Activated CD8-positive, alpha-beta memory T cell treated with anti-CD3 and anti-CD28 coated beads, Interleukin-2, amount 10 ng/mL, durations not matched to agents 7 days and 5 days (primary cell): Measurements from ENCODE around the gene ALDOC. TPM values are rescaled to one million over a fixed set of nuclear protein-coding genes. Genes with fewer than 3 reads are reported as not detected.

Source experiments
- ATAC-seq: fragments of 150-1000 bp; cut with Tn5 transposase; one replicate; pipeline ENCODE4 v1.10.0; 2021; ENCODE audit warnings: moderate library complexity
- CTCF ChIA-PET: fragments of 350-600 bp; sonication (Branson Sonifier 250); formaldehyde crosslinking; loops from one replicate; lab custom pipeline; 2021; ENCODE audit warnings: antibody characterized with exemption; lab: Charles Lee
- DNase-seq: peaks from one replicate; pipeline ENCODE4 v3.0.0-alpha.2; 2020
- H3K27ac Mint-ChIP-seq: one replicate; pipeline ENCODE4 v1.8.0; 2021; ENCODE audit warnings: mild to moderate bottlenecking, mixed read lengths
- H3K27me3 Mint-ChIP-seq: one replicate; pipeline ENCODE4 v1.8.0; 2021; ENCODE audit warnings: mixed read lengths
- H3K36me3 Mint-ChIP-seq: one replicate; pipeline ENCODE4 v1.8.0; 2021; ENCODE audit warnings: mild to moderate bottlenecking, mixed read lengths
- H3K4me1 Mint-ChIP-seq: one replicate; pipeline ENCODE4 v1.8.0; 2021; ENCODE audit warnings: mixed read lengths
- H3K4me3 Mint-ChIP-seq: one replicate; pipeline ENCODE4 v1.8.0; 2021; ENCODE audit warnings: mild to moderate bottlenecking, moderate library complexity, mixed read lengths
- H3K9me3 Mint-ChIP-seq: one replicate; pipeline ENCODE4 v1.8.0; 2022; ENCODE audit warnings: low read depth, mixed read lengths
- total RNA-seq, 2 experiments: library from RNA; stranded (reverse); gene quantifications; one replicate each; pipeline ENCODE4 v1.2.3, GENCODE V29; 2021

The ALDOC gene
- total RNA-seq, 2 experiments from 2014 or later = 36.9 to 52.0 TPM

DNA sequence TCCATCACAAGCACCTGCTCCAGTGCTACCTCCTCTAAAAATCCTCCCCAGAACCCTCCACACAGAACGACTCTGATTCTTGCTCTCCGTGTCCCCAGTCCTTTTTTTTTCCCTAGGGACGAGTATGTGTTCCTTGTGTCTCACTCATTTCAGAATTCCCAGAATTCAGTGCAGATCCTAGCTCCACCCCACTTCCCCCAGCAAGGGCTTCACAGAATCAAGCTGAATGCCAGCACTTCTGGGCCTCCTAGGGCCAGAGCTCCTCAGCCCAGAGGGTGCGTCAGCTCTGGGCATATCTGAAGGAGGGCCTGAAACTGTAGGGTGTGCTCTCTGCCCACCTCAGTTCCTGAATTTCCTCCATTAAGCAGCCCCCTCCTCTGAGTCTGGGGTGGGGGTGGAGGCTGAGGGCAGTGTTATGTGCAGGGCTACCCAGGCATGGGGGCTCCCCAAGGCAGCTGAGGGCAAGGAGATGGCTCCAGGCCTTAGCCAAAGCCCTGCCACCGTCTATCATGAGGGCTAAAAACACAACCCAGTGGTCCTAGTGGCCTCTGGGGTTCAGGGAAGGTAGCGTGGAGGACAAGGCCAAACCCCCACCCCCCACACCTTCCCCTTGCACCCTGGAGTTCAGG lies 30.8 kb downstream of the ALDOC start:
- H3K27ac Mint-ChIP-seq = no peak overlapping the region
- CTCF ChIA-PET = interaction anchor here (1.8 to 3.9 kb wide), 4 partner anchors 9 to 52 kb away, joined by 4 to 19 read pairs (median 6); no protein-coding TSS in a partner anchor
- H3K4me1 Mint-ChIP-seq = peaks cover 29% of the 10 kb centered on the region
- H3K27me3 Mint-ChIP-seq = no peaks in the 10 kb centered on the region
- H3K36me3 Mint-ChIP-seq = peaks cover 3% of the 10 kb centered on the region
- H3K4me3 Mint-ChIP-seq = no peak overlapping the region
- ATAC-seq (no peak), DNase-seq (no peak)
- H3K9me3 Mint-ChIP-seq = no peaks in the 10 kb centered on the region

DNA sequence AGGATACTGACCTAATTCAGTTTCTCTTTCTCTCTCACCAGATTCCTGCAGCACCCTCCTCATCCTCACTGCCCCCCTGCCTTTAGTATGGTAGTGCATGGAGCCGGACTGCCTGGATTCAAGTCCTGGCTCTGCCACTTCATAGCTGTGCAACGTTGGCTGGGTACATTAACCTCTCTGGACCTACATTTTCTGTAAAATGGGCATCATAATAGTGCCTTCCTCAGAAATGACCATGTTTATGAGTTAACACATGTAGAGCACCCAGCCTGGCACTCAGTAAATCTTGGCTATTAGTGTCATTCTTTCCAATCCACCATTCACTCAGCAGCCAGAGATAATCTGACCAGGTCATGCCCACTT lies 31.6 kb downstream of the ALDOC start:
- Mint-ChIP-seq H3K4me1 (peaks cover 21% of the 10 kb centered on the region), H3K27me3 (no peaks in the 10 kb centered on the region), H3K27ac (no peak overlapping the region), H3K9me3 (no peaks in the 10 kb centered on the region), H3K4me3 (no peak overlapping the region), H3K36me3 (peaks cover 3% of the 10 kb centered on the region)
- ATAC-seq = no peak
- DNase-seq = no peak
- CTCF ChIA-PET = no interaction called here

DNA sequence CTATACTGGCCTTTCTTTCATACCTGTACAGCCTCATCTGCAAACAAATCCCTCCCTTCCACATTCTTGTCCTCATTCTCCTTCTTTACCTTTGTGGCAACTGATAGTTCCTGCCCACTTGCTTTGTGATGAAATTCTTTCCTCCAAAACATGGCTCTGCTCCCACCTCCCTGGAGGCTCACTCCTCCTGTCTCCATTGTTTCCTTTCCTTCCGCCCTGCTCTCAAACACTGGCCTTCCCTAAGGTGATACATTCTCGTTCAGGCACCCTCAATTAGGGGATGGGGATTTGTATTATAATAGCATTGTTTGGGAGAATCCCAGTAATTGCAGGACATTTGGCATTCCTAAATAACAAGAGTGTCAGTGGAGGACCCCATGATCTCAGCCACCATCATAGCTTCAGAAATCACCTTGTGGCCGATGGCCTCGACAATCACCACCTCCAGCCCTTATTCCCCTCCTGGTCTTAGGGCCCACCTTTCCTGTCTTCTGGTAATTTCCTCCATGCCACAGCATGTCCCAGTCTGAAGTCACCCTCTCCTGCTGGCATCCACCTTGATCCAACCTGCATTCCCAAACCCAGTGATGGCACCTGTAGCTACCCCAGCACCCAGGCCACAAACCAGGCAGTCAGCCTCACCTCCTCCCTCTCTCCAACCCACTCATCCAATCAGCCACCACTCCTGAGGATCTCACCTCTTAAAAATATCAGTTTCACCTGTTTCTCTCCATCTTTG lies 32.1 kb downstream of the ALDOC start:
- ATAC-seq = no peak
- Mint-ChIP-seq H3K9me3 (no peaks in the 10 kb centered on the region), H3K27me3 (no peaks in the 10 kb centered on the region), H3K4me1 (peaks cover 16% of the 10 kb centered on the region), H3K27ac (no peak overlapping the region), H3K4me3 (no peak overlapping the region), H3K36me3 (peaks cover 3% of the 10 kb centered on the region)
- CTCF ChIA-PET = no interaction called here
- no peak for DNase-seq

DNA sequence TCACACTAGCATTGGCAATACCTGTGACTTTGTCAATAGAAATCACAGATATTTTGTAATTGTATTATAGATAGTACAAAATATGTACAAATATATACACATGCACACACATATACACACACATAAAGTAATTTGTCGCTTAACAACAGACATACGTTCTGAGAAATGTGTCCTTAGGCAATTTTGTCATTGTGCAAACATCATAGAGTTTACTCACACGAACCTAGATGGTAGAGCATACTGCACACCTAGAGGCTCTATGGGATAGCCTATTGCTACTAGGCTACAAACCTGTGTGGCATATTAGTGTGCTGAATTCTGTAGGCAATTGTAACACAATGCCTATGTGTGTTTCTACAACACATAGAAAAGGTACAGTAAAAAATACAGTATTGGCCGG lies 35.3 kb downstream of the ALDOC start:
- H3K4me3 Mint-ChIP-seq = no peak overlapping the region
- CTCF ChIA-PET = interaction anchor here (0.6 to 2.5 kb wide), 12 partner anchors 8 to 239 kb away, joined by 3 to 24 read pairs (median 3); partner anchors contain the start of genes ALDOC and TNFAIP1
- no peak for DNase-seq
- no peaks in the 10 kb centered on the region for H3K4me1 Mint-ChIP-seq
- no peak overlapping the region for H3K27ac Mint-ChIP-seq
- no peaks in the 10 kb centered on the region for H3K36me3 Mint-ChIP-seq
- no peaks in the 10 kb centered on the region for H3K27me3 Mint-ChIP-seq
- no peak for ATAC-seq
- H3K9me3 Mint-ChIP-seq = no peaks in the 10 kb centered on the region

DNA sequence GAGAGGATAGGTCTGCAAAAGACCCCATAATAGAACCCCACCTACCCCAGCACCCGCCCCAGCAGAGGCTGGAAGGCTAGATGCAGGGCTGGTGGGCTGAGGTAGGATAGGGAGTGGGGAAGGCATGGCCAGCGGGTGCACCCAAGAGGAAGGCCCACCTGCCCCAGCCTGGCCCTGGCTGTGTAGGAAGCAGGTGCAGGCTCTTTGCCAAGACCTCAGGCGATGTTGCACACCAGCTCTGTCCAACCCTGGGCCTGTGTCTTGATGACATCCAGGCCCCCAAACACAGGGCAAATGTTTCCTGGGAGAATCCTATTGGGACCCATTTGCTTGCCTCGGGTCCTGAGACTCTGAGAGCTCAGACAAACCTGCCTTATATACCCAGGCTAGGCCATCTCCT lies 36.5 kb downstream of the ALDOC start:
- H3K27me3 Mint-ChIP-seq = no peaks in the 10 kb centered on the region
- no peak overlapping the region for H3K27ac Mint-ChIP-seq
- no peaks in the 10 kb centered on the region for H3K4me1 Mint-ChIP-seq
- no peaks in the 10 kb centered on the region for H3K9me3 Mint-ChIP-seq
- CTCF ChIA-PET = interaction anchor here (1.0 to 2.5 kb wide), 14 partner anchors 10 to 205 kb away, joined by 3 to 24 read pairs (median 3); partner anchors contain the start of genes ALDOC, PIGS and TNFAIP1
- DNase-seq (no peak), ATAC-seq (no peak)
- H3K36me3 Mint-ChIP-seq = no peaks in the 10 kb centered on the region
- H3K4me3 Mint-ChIP-seq = no peak overlapping the region

DNA sequence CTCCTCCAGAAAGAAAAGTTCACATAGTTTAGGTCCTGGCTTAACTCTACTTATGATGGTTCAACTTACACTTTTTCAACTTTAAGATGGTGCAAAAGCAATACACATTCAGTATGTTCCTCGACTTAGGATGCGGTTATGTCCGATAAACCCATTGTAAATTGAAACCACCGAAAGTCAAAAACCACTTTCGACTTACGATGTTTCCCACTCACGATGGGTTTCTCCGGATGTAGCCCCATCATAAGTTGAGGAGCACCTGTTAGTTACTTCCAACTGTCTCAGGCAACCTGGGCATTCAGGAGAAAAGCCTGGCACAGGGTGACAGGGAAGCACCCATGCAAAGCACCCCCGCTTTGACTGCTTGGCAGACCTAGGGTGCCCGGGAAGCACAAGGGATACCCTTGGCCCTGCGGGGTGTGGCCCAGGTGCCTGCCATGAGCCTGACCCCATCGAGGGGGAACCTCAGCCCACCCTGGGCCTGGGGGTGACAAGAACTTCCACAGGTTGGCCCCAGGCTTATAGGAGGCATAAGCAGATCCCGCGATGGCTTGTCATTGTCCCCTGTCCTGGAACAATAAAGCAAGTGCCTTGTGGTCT lies 38.3 kb downstream of the ALDOC start:
- no peaks in the 10 kb centered on the region for H3K27me3 Mint-ChIP-seq
- H3K9me3 Mint-ChIP-seq = no peaks in the 10 kb centered on the region
- ATAC-seq = no peak
- H3K4me1 Mint-ChIP-seq = no peaks in the 10 kb centered on the region
- CTCF ChIA-PET = interaction anchor here (1.4 to 3.7 kb wide), 3 partner anchors 10 to 70 kb away, joined by 5 to 19 read pairs (median 6); no protein-coding TSS in a partner anchor
- no peak overlapping the region for H3K4me3 Mint-ChIP-seq
- no peaks in the 10 kb centered on the region for H3K36me3 Mint-ChIP-seq
- no peak overlapping the region for H3K27ac Mint-ChIP-seq
- no peak for DNase-seq

DNA sequence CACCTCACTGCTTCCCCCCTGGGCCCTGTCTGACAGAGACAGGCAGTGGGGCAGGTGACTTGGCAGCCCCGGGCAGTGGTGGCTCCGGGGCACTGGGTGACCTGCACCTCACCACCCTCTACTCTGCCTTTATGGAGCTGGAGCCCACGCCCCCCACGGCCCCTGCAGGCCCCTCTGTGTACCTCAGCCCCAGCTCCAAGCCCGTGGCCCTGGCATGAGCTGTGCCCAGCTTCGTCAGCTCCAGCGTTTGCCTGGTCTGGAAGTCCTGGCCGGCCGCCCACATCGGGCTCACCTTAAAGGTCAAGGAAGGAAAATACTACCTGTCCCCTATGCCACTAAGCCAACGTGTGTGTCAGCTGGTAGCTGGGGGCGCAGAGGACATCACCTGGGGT lies 39.5 kb downstream of the ALDOC start:
- Mint-ChIP-seq H3K9me3 (no peaks in the 10 kb centered on the region), H3K4me3 (no peak overlapping the region), H3K4me1 (no peaks in the 10 kb centered on the region), H3K36me3 (no peaks in the 10 kb centered on the region), H3K27me3 (no peaks in the 10 kb centered on the region), H3K27ac (no peak overlapping the region)
- no peak for DNase-seq
- no peak for ATAC-seq
- CTCF ChIA-PET = interaction anchor here (1.4 to 3.7 kb wide), 4 partner anchors 11 to 69 kb away, joined by 4 to 19 read pairs (median 6); no protein-coding TSS in a partner anchor

DNA sequence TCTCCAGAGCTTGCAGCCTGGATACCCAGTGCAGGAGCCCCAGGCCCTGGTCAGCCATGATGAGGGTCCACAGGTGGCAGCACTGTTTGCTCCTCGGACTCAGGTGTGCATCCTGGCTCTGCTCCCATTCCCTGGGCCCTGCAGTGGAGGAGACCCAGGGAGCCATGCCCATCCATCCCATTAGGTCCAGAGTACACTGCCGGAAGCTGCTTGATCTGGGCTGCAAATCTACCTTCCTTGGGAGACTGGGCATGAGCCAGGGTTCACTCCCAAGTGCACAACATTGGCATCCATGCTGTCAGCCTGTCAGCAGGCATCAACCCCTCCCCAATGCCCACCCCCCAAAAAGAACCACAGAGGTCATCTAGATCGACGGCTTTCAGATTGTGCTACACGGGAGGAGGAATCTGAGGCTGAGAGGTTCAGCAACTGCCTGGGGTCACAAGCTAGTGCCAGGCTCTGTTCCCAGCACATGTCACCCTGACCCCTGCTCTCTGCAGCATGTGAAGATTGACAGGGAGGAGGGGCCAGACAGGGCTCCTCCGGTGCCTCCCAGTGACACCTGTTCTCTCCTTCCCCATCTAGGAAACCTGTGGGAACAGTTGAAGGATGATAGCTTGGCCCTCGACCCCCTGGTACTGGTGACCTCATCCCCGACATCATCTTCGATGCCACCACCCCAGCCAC lies 40.0 kb downstream of the ALDOC start:
- H3K27ac Mint-ChIP-seq = no peak overlapping the region
- ATAC-seq = no peak
- no peak overlapping the region for H3K4me3 Mint-ChIP-seq
- H3K36me3 Mint-ChIP-seq = no peaks in the 10 kb centered on the region
- H3K9me3 Mint-ChIP-seq = no peaks in the 10 kb centered on the region
- no peak for DNase-seq
- CTCF ChIA-PET = interaction anchor here (1.4 to 3.7 kb wide), 5 partner anchors 11 to 68 kb away, joined by 4 to 19 read pairs (median 5); no protein-coding TSS in a partner anchor
- H3K4me1 Mint-ChIP-seq = no peaks in the 10 kb centered on the region
- peaks cover 1% of the 10 kb centered on the region for H3K27me3 Mint-ChIP-seq

DNA sequence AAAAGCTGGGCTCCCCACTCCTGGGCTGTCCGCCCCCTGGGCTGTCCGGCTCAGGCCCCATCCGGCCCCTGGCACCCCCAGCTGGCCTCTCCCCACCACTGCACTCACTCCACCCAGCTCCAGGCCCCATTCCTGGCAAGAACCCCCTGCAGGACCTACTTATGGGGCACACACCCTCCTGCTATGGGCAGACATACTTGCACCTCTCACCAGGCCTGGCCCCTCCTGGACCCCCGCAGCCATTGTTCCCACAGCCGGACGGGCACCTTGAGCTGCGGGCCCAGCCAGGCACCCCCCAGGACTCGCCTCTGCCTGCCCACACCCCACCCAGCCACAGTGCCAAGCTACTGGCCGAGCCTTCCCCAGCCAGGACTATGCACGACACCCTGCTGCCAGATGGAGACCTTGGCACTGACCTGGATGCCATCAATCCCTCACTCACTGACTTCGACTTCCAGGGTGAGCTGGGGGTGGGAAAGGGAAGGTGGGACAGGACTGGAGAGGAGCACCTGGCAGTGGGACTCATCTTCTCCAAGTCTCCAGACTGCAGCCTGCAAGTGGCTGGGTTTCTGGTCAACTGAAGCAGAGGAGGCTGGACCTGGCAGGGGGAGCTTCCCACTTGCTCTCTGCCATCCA lies 41.8 kb downstream of the ALDOC start:
- Mint-ChIP-seq H3K4me3 (no peak overlapping the region), H3K27me3 (peaks cover 4% of the 10 kb centered on the region)

DNA sequence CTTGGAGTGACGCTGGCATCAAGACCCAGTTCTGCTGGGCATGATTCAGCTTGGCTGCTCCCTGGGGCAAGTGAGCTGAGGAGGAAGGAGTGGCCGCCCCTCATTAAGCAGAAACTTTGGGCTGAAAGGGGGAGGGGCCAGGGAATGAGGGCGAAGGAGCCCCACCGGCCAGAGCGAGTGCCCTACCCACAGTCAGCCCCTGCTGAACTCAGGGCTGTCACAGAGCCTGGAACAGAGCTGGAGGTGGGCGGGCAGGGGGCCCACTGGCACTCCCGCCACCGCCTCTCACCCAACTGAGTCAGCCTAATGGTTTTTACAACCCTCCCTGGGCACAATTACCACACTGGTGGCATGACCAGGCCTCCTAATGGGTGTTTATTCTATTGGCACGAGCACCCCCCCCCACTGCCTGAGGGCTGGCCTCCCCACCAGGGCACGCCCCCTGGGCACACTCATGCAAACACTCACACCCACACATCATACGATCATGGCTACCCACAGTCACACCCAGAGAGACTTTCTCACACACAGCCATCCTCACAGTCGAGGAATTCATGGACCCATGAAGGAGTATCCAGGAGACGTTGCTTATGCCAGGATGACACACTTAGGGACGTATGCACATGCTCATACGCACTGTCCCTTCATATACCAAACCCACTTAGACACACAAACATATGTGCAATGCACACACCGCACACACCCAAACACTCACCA lies 43.4 kb downstream of the ALDOC start:
- CTCF ChIA-PET = no interaction called here
- Mint-ChIP-seq H3K9me3 (no peaks in the 10 kb centered on the region), H3K4me3 (no peak overlapping the region), H3K27me3 (peaks cover 4% of the 10 kb centered on the region), H3K36me3 (no peaks in the 10 kb centered on the region), H3K4me1 (no peaks in the 10 kb centered on the region), H3K27ac (no peak overlapping the region)
- ATAC-seq = no peak
- no peak for DNase-seq

More for the DNA sequence above, 41.8 kb downstream of the ALDOC start:
- Mint-ChIP-seq H3K4me1 (no peaks in the 10 kb centered on the region), H3K9me3 (no peaks in the 10 kb centered on the region), H3K36me3 (no peaks in the 10 kb centered on the region), H3K27ac (no peak overlapping the region)
- CTCF ChIA-PET = interaction anchor here (1.6 to 3.7 kb wide), 2 partner anchors 13 to 41 kb away, joined by 5 to 19 read pairs; no protein-coding TSS in a partner anchor
- ATAC-seq (no peak), DNase-seq (no peak)

DNA sequence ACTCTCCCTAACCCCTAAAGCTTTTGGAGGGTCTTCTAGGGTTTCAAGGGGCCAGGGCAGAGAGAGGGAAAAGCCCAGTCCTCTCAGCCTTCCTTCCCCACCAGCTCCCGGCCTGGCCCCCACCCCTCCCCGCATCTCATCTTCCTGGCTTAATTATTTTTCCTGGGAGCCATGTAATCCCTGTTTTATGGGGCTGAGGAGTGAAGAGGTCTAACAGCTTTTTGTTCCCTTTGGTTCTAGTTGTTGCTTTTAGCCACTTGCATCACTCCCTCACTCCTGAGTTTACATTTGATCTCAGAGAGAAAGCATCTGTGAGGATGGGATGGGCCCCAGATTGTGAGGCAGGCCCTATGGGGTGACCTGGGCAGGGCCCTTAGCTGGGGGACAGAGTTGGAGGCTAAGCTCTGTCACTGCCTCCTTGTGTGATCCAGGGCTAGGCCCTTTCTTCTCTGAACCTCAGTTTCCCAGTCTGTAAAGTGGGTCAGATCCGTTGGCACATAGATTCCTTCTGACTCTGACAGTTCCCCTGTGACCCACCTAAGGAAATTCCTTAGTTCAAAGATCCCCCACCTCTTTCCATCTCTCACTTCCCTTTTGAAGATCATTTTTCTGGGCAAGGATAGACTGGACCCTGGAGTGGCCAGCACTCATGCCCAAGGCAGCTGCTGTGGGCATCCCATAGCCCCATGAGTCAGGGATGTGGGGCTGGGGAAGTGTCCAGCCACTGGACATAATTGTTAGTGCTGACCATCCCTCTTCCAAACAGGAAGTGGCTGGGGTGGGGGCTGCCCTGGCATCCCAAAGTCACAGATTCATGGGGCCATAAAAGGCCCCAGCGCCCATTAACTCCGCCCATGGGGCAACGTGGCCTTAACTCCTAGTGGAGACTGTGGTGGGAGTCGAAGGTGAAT lies 44.4 kb downstream of the ALDOC start:
- CTCF ChIA-PET = interaction anchor here (1.2 kb wide), 1 partner anchor 14 kb away, joined by 4 read pairs; no protein-coding TSS in a partner anchor
- no peak overlapping the region for H3K4me3 Mint-ChIP-seq
- ATAC-seq = no peak
- H3K36me3 Mint-ChIP-seq = no peaks in the 10 kb centered on the region
- H3K27ac Mint-ChIP-seq = no peak overlapping the region
- no peaks in the 10 kb centered on the region for H3K4me1 Mint-ChIP-seq
- DNase-seq = no peak
- H3K27me3 Mint-ChIP-seq = peaks cover 4% of the 10 kb centered on the region
- no peaks in the 10 kb centered on the region for H3K9me3 Mint-ChIP-seq
